ENCODE data around the gene CAAP1.

GRCh38 chr9:26904070-26904469 is 11.5 kb upstream of the CAAP1 start:
- TF ChIP-seq CTCF (IDR thresholded peaks at IDR 0.05; ENCODE audit: control extremely low read depth in 1 of 3, insufficient read depth in 1 of 3, low read depth in 1 of 3, low read length in 3 of 3): no peak
- no peak for TF ChIP-seq ATF3 (IDR thresholded peaks at IDR 0.05; ENCODE audit: insufficient read depth, low read depth, low read length)
- no peak for TF ChIP-seq CEBPB (IDR thresholded peaks at IDR 0.05; ENCODE audit: low read depth, low read length)
- TF ChIP-seq RAD21 (IDR thresholded peaks at IDR 0.05 in 1 of 2, conservative IDR thresholded peaks at IDR 0.05 in 1 of 2; ENCODE audit: low read depth in 2 of 2, low read length in 2 of 2): no peak
- no peak for TF ChIP-seq MAX (IDR thresholded peaks at IDR 0.05)
- TF ChIP-seq POLR2AphosphoS5 (IDR thresholded peaks at IDR 0.05; ENCODE audit: low read depth, low read length): no peak
- no peak for TF ChIP-seq POLR2A (IDR thresholded peaks at IDR 0.05; ENCODE audit: control extremely low read depth in 1 of 2, low read depth in 2 of 2, low read length in 2 of 2)
- TF ChIP-seq KDM4A (IDR thresholded peaks at IDR 0.05; ENCODE audit: low read depth, low read length, severe bottlenecking): no peak
- no peak for TF ChIP-seq EP300 (IDR thresholded peaks at IDR 0.05; ENCODE audit: borderline replicate concordance in 1 of 2, low read depth in 2 of 2, low read length in 2 of 2)
- TF ChIP-seq SIRT6 (IDR thresholded peaks at IDR 0.05; ENCODE audit: low read length): no peak
